ENCODE data around the gene VPS33A. TPM values are rescaled to one million over a fixed set of nuclear protein-coding genes. Genes with fewer than 3 reads are reported as not detected.

The VPS33A gene
- total RNA-seq, result 12.0 and 13.2 TPM in 2 replicates

GRCh38 chr12:122266230-122266901, at the start of gene VPS33A:
Gene VPS33A, minus strand, starts transcription at chr12:122266494. Its CDS starts 86 bp downstream, at chr12:122266408.

GRCh38 chr12:122225683-122226365, 40.5 kb downstream of the VPS33A start, which contains the start of gene DIABLO:
Gene DIABLO, minus strand, starts transcription at chr12:122226052. Its CDS starts 38 bp downstream, at chr12:122226014.

DNA sequence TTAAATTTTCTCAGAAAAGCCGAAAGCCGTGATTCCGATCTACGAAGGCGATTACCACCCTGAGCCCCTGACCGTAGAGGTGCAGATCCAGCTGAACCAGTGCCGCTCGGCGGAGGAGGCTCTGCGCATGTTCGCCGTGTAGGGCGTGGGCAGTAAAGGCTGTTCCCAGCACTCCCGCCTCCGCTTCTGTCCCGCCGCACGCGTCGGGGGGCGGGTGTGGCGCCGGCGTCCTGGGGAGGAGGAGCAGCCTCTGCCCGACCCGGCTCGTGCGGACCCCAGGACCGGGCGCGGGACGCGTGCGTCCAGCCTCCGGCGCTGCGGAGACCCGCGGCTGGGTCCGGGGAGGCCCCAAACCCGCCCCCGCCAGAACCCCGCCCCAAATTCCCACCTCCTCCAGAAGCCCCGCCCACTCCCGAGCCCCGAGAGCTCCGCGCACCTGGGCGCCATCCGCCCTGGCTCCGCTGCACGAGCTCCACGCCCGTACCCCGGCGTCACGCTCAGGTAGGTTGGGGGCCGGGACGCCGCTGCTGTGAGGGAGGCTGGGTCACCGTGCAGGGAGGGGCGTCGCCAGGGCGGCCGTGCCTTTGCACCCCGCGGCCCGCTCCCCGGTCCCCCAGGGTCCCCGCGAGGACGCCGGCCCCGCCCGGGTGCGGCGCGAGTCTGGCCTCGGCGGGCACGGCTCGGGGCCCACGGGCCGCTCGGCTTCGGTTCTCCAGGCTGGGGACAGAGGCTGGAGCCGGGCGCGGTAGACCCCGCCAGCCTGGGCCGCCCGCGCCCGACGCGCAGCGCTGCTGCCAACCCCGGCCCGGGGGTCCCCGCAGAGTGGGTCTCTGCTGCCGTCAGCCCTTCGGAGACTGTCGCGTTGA, 62.8 kb downstream of the VPS33A start, which contains the start of gene B3GNT4:
Gene B3GNT4, plus strand, starts transcription at position 409 of the 866 bp plus-strand sequence. CDS start 910 bp downstream, outside the sequence.

DNA sequence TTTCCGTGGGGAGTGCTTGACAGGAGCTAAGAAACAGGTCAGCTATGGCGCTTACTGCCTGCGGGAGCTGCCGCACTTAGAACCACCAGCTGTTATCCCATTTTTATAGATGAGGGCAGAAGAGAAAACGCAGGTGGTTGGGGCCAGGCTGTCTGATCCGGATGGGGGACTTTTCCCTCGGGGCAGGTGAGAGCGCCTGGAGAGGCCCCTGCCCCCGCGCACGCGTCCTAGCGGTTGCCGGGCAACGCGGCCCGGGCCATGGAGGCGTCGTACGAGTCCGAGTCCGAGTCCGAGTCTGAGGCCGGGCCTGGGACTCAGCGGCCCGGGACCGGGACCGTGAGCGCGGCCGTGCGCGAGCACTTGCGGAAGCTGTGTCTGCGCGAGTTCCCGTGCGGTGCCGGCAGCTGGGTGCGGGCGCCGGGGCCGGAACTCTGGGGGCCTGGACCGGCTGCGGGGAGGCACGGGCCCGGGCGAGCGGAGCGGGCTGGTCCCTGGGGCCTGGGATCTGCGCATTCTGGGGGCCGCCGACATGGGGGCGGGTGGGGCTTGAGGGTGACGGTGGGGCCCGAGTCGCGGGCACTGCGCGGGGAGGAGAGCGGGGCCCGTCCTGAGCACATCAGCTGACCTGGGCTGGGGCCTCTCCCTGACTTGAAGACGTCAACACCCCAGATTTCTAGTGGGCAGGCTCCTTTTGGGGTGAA, 83.3 kb downstream of the VPS33A start, which contains the start of gene LRRC43:
Gene LRRC43, plus strand, starts transcription at position 237 of the 701 bp plus-strand sequence. Its CDS starts 22 bp downstream, at position 259.

Other genes starting within 250 kb of the VPS33A start
- 2.0 and 2.6 TPM in 2 replicates for gene BCL7A, start 244.6 kb downstream of the VPS33A start, total RNA-seq
- gene MLXIP, start 187.7 kb downstream of the VPS33A start, total RNA-seq, result 21.6 and 25.1 TPM in 2 replicates
- gene IL31, start 92.3 kb downstream of the VPS33A start, total RNA-seq, result not detected in 2 replicates
- 1.2 and 1.8 TPM in 2 replicates for gene LRRC43, start 83.4 kb downstream of the VPS33A start, total RNA-seq
- 0.15 TPM in 1 of 2 replicates, not detected in the other for gene B3GNT4, start 62.8 kb downstream of the VPS33A start, total RNA-seq
- 58.8 and 71.9 TPM in 2 replicates for gene DIABLO, start 40.4 kb downstream of the VPS33A start, total RNA-seq
- 21.5 and 28.3 TPM in 2 replicates for gene CLIP1, start 156.2 kb upstream of the VPS33A start, total RNA-seq
- 7.4 and 7.6 TPM in 2 replicates for gene ZCCHC8, start 234.4 kb upstream of the VPS33A start, total RNA-seq